NOMO-1 treated with DMSO at 0.1 percent for 48 hours (cell line): Measurements from ENCODE around the gene IQSEC1.

Source experiments
- DNase-seq: peaks from one replicate; lab custom pipeline; 2025; ENCODE audit not compliant: unreplicated experiment; lab: John Stamatoyannopoulos, UW

The IQSEC1 gene

GRCh38 chr3:13073326-13074005 lies at the start of gene IQSEC1:
Gene IQSEC1 (minus strand): TSS chr3:13073429. CDS start chr3:13073014, 415 bp downstream.
- DNase-seq, result no peak

- DNase-seq, result no peak
These were observed 49.1 kb upstream of the IQSEC1 start for GRCh38 chr3:13122081-13123012.

GRCh38 chr3:13121553-13122001 lies 48.3 kb upstream of the IQSEC1 start:
- no peak for DNase-seq

DNA sequence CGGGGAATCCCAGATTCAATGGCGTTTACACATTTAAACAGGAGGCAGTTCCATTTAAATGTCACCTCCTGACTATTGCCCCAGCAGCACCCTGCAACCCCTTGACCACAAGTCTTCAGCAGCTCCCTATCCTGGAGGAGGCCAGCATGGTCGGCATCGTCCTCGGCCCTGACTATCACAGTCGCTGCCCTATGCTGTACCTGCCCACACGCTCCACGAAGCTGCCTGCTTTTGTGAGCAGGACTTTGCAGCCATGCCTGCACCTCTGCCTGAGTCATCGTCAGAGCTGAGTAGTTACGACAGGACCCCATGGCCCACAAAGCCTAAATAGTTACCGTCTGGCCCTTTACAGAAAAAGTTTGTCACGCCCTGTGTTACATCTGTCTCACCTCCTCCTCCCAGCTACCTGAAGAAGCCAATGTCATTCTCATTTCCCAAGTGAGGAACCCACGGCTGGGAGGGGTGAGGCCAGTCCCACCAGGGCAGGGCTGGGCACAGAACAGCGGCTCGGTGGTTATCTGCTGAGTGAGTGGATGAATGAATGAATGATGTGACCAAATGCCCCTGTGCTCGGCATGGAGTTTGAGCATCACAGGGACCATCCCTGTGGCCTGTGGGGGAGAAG lies 47.8 kb upstream of the IQSEC1 start:
- no peak for DNase-seq

DNA sequence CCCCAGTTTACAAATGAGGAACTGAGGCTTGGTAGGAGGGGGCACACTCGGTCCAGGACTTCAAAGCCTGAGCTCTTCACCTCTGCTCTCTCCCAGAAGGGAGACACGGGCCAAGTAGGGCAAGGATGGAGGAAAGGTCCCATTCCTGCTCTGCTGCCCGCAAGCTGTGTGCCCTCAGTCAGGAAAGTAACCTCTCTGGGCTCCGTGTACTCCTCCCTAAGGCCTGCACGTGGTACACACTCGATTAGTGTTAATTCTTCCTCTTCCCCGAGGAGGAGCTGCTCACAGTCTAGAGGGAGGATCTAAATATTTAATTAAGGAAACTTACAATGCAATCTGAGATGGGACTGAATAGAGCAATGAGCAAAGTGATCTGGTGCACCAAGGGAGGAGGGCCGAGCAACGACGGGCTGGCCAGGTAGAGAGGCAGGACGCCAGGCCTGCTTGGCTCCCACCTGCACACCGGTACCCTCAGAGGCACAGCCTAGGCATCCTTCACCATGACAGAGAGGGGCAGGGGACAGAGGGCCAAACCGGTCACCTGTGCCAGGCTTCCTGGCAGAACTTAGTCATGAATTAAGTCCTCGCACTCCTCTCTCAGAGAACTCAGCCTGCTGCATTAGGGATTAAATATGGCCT lies 47.2 kb upstream of the IQSEC1 start:
- no peak for DNase-seq

GRCh38 chr3:13119471-13120220 lies 46.4 kb upstream of the IQSEC1 start:
- DNase-seq, result no peak

DNA sequence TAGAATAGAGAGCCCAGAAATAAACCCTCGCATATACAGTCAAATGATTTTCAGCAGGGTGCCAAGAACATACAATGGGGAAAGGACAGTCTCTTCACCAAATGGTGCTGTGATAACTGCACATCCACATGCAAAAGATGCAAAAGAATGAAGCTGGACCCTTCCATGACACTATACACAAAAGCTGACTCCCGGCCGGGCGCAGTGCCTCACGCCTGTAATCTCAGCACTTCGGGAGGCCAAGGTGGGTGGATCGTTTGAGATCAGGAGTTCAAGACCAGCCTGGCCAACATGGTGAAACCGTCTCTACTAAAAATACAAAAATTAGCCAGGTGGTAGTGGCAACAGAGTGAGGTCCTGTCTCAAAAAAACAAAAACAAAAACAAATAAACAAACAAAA lies 43.2 kb upstream of the IQSEC1 start:
- no peak for DNase-seq

DNA sequence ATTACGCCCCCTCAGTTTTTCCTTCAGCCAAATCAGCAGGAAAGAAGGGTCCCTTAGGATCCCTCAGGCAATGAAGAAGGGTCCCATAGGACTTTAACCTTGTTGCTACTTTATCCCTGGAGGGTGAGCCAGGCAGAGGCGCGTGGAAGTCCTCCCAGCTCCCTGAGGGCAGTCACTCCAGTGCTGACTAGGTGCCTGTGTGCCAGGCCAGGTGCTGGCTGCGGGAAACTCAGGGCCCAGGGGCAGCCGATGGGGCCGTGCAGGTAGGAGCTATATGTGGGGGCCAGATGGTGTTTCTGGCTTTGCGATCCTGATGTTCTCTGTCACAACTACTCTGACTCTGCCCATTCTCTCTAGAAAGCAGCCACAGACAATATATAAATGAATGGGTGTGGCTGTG lies 42.8 kb upstream of the IQSEC1 start:
- DNase-seq, result no peak

DNA sequence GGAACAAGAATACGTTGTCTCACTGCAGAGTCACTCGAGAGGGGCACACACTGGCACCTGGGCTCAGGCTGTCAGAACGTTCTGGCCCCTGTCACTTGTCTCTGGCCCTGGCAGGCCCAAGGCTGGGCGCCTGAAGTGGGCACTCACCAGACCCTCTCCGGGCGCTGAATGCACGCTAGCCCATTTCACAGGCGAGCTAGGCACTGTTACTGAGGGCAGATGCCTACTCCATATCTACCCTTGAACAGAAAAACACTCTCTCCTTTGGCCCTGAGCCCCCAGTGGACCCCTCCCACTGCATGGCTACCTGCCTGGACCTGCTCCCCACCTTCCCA lies 42.3 kb upstream of the IQSEC1 start:
- DNase-seq, result no peak

- DNase-seq, result no peak
These were observed 41.8 kb upstream of the IQSEC1 start for GRCh38 chr3:13114811-13115575.

- DNase-seq, result no peak
These were observed 40.4 kb upstream of the IQSEC1 start for GRCh38 chr3:13113346-13114330.

DNA sequence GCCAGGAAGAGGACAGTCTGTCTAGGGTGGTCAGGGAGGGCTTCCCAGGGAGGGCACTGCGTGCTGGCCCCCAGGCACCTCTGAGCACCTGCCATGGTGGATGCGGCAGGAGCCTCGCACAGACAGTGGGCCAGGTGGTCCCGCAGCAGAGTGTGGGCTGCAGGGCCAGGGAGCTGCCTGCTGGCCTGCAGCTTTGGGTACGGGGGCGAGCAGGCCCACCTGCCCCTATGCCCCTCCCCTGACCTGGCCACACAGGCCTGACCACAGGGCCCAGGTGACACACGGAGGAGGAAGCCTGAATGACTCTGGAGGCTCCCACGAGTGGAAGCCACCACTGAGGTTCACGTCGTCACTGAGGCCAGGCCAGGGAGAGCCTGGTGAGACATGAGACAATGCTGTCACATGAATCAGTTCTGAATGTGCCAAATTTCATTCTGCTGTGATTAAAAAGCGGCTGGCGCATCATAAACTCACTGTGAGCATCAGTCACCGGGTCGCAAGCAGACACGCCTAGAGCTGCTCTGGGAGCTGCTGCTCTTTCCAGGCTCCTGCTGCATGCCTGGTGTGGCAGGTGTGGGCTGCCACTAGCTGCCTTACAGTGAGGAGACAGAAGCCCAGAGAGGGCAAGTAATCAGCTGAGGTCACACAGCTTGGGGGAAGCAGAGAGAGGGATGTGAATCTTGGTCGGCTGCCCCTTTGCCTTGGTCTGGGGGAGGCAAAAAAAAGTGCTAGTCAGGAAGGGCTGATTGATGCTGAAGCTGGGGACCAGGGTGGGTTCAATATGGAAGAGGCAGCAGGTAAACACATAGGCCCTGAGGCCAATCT lies 39.5 kb upstream of the IQSEC1 start:
- no peak for DNase-seq

DNA sequence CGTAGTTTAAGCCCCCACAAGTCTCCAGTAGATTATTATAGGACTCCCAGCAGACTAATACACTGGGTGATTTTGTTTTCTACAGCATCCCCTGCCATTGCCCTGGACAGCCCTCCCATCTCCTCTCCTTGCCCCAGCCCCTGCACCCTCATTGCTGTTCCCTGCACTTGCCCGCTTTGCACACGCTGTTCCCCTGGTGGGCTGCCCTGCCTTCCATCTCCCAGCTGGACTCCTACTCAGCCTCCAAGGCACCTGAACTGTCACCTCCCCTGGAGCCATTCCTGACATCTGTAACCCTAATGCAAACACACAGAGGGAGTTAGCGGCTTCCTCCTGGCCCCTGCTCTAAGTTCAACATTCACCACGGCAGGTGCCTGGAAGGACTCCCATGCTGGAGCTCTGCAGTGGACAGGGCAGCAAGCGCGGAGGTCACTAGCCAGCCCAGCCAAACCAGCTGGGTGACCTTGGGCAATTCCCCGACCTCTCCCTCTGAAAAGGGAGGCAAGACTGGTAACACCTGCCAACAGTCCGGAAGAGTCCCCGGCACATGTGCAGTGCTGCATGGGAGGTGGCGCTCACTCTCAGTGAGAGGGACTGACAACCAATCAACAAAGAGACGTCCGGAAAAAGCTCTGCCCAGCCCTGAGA lies 38.8 kb upstream of the IQSEC1 start:
- DNase-seq, result no peak

DNA sequence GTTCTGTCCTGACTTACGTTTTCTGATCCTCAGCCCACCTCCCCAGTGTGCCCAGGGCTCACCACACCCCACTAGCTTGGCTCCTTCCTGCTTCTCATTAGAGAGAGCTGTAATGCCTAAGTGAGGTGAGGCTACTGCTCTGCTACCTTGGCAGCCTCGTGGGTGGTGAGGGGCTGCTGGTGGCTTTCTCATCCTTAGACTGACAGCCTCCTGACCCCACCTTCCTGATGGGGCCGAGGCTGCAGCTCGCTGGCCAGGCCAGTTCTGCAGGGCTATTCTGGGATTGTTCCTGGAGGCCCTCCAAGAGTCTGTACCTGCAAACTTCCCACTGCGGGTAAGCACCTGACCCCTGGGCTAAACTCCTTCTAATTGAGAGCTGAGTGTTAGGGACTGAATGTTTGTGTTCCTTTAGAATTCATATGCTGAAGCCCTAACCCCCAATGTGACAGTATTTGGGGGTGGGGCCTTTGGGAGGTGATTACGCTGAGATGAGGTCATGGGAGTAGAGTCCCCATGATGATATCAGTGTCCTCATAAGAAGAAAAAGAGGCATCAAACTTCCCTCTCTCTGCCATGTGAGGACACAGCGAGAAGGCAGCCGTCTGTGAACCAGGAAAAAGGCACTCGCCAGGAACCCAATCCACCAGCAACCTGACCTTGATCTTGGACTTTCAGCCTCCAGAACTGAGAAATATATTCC lies 38.1 kb upstream of the IQSEC1 start:
- no peak for DNase-seq

GRCh38 chr3:13110678-13111116 lies 37.5 kb upstream of the IQSEC1 start:
- DNase-seq, result peak; percentile 28

DNA sequence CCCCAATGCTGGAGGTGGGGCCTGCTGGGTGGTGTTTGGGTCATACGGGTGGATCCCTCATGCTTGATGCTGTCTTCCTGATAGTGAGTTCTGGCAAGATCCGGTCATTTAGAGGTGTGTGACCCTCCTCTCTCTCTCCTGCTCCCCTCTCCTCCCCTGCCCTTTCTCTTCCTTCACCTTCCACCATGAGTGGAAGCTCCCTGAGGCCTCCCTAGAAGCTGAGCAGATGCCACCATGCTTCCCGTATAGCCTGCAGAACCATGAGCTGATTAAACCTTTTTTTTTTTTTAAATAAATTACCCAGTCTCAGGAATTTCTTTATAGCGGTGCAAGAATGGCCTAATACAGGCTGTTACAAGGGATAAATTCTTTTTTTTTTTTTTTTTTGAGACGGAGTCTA lies 36.3 kb upstream of the IQSEC1 start:
- no peak for DNase-seq

GRCh38 chr3:13108861-13109260 lies 35.6 kb upstream of the IQSEC1 start:
- no peak for DNase-seq
